Stimulated activated CD4-positive, alpha-beta T cell treated with anti-CD3 and anti-CD28 coated beads, TNF-alpha, amount 100 ng/mL, for 24 hours (primary cell): ENCODE measurements around the gene COL1A1.

Source experiments
- DNase-seq, 3 experiments: peaks; one replicate each; pipeline ENCODE4 v3.0.0-alpha.2; 2020; ENCODE audit warnings: low read depth in 3 of 3

The COL1A1 gene

GRCh38 chr17:50200457-50201275 is 765 bp downstream of the COL1A1 start:
- peak; percentile 60 to 81 (median 60) for DNase-seq

DNA sequence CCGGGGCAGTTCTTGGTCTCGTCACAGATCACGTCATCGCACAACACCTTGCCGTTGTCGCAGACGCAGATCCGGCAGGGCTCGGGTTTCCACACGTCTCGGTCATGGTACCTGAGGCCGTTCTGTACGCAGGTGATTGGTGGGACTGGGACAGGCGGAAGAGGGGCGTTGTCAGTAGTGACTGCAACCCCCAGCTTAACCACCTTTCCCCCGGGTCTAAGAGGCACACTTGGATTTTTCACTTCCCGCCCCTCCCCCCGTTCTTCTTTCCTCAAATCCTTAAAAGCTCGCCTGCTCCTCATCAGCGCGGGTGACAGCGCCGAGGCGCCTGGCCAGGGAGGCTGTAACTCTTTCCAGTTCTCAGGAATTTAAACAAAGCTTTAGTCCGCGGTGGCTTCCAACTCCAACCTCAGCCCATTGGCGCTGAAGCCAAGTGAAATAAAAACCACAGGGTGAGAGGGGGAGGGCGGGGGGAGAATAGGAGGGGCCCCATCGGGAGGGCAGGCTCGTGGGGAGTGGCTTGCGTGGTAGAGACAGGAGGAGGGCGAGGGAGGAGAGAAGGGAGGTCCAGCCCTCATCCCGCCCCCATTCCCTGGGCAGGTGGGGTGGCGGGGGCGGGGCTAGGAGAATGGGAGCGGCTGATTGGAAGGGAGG is 1.5 kb downstream of the COL1A1 start:
- DNase-seq, result peak in 2 of 3 experiments; percentile 13 to 69

DNA sequence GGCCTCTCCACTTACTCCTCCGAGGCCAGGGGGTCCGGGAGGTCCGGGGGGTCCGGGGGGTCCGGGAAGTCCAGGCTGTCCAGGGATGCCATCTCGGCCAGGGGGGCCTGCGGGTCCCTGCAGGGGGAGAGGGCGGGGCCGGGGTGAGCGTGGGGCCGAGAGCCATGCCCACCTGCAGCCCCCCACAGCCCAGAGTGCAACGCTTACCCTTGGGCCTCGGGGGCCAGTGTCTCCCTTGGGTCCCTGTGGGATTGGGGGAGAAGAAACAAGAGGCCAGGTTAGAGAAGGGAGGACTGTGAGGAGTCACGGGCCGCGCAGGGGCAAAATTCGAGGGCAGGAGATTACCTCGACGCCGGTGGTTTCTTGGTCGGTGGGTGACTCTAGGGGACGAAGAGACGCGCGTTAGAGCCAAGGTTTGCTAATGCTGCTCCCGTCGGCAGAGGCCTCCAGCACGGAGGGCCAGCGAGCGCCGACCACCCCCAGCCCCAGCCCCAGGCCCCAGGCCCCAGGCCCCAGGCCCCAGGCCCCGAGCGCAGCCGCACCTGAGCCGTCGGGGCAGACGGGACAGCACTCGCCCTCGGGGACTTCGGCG is 2.1 kb downstream of the COL1A1 start:
- no peak for DNase-seq

DNA sequence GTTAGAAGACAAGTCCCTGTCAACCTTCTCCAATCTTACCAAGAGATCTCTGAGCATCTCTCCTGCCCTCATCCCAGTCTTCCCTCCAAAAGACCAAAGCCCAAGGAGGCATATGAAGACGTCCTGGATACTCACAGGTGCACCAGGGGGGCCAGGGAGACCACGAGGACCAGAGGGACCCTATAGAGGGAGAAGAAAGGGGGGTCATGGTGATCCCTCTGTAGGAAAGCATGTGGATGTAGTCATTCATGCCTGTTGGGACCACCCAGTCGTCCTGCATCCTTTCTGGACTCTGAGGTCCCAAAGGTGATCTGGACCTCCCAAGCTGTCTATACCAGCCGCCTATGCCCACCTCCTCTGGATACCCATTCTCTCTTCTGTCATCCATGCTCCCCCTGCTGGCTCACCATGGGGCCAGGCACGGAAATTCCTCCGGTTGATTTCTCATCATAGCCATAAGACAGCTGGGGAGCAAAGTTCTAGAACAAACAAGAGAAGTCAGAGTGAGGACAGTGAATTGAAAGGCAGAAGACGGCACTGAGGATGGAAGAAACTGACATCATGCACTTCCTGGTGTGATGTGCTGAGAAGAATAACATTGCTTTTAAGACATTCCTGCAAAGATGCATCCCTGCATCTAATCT is 3.3 kb downstream of the COL1A1 start:
- peak in 2 of 3 experiments; percentile 26 to 48 for DNase-seq

DNA sequence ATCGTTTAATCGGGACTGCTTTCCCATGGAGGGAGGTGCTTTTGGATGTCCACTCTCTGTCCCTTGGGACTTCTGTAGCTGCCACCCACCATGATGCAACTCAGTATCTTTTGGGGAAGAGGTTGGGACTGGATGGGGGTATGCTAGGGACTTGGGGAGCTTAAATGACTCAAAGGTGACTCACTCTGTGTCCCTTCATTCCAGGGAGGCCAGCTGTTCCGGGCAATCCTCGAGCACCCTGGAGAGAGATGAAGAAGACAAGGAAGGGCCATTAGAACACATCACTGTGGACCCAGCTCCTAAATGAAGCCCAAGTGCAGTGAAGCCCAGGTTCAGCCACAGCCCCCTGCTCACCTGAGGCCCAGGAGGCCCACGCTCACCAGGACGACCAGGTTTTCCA is 4.6 kb downstream of the COL1A1 start:
- DNase-seq, result no peak

DNA sequence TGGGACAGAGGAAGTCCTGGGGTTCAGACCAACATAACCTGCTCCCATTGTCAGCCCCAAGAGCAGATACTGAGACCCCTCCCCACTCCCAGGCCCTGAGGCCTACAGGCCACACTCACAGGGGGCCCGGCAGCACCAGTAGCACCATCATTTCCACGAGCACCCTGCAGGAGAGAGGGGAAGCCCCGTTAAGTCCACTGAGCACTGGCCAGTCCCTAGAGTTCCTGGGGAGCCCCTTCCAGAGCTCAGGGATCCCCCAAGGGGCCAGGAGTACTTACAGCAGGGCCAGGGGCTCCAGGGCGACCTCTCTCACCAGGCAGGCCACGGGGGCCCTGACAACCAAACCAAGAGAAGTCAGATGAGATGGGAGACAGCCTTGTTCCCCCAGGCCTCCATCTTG is 5.4 kb downstream of the COL1A1 start:
- no peak for DNase-seq

DNA sequence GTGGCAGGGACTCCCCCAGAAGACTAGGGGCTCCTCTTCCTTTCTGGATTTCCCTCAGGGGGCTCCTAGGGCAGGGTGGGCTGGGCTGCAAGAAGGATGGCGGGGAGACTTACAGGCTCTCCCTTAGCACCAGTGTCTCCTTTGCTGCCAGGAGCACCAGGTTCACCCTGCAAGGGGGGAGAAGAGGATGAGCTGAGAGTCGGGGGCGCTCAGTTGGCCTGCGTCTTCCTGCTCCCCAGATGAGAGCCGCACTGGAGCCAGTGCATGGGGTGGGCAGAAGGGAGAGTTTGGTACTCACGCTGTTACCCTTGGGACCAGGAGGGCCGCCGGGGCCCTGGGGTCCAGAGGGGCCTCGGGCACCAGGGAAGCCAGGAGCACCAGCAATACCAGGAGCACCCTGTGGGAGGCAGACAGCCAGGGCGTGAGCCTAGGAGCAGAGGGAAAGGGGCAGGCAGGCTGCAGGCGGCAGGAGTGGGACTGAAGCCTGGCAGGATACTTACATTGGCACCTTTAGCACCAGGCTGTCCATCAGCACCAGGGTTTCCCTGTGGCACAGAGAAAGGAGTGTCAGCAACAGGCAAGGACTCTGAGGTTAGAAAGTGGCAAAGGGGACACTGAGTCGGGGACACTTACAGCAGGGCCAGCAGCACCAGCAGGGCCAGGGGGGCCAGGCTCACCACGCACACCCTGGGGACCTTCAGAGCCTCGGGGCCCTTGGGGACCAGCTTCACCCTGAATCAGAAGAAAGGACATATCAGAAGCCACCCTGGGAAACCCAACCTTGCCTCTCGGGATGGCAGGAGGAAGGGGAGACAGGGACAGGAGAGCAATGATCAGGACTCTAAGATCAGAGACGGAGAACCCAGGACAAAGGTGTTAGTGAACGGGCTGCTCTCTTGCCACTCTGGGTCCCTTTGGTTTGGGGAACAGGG is 6.2 kb downstream of the COL1A1 start:
- DNase-seq, result no peak

DNA sequence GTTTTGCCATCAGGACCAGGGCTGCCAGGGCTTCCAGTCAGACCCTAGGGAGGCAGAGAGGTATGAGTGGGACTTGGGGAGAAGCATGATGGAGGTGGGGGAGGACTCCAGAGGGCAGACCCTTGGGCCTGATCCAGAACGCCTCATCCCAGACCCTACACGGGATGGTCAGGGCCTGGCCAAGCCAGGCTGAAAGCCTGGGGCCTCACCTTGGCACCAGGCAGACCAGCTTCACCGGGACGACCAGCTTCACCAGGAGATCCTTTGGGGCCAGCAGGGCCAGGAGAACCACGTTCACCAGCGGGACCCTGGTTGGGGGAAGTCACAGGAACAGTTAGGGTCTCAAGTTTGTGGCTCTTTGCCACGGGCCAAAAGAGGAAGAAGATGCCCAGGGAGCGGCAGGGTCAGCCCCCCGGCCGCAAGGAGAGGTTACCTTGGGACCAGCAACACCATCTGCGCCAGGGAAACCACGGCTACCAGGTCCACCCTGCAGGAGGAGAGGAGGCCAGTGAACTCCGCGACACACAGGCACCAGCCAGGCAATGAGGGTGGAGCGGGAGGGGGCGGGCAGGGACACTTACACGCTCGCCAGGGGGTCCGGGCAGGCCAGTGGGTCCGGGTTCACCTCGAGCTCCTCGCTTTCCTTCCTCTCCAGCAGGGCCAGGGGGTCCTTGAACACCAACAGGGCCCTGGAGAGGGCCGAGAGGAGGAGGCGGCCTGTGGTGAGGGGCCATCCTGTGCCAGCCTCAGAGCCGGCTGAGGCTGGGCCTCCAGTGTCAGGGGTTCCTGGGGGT is 7.1 kb downstream of the COL1A1 start:
- DNase-seq, result no peak

DNA sequence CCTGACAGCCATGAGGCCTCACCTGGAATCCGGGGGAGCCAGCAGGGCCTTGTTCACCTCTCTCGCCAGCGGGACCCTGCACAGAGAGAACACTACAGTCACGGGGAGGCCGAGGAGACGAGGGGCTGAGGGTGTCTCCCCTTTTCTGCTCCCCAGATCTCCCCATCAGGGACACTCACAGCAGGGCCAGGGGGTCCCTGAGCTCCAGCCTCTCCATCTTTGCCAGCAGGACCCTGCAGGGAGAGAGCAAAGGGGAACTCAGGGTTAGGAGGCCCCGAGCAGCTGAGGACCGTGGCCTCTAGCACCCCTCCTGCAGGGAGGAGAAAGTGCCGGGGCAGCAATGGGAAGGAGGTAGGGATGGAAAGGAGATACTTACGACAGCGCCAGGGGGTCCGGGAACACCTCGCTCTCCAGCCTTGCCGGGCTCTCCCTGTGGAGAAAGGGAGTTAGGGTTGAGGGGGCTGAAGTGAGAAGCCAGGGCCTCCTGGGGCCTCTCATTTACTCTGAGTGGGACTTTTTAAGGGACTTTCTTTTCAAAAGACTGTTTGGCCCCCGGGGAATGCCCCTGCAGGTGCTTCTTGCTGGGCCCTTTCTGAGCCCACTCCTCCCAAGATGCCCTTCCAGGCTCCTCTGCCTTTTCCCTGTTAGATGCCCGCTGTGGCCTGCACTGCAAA is 8.7 kb downstream of the COL1A1 start:
- DNase-seq, result no peak

DNA sequence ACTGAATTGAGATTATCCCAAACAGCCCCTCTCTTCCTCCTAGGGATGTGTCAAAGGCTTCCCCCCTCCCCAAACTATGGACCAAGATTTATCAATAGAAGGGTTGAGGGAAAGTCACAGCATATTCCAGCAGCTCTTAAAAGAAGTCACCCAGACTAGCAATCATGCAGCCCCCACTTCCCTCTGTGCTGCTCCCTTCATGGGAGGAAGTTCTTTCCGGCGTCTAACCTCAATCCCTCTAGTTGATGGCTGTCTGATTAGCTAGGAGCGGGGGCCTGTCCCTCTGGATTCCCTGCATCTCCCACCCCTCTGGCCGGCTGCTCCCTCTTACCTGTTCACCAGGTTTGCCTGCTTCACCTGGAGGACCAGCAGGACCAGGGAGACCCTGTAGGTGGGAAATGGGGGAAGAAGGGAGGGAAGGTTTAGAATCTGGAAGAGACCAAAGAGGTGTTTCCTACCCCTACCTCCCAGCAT is 9.2 kb downstream of the COL1A1 start:
- no peak for DNase-seq

GRCh38 chr17:50191359-50192143 is 9.9 kb downstream of the COL1A1 start:
- DNase-seq, result no peak

- DNase-seq, result no peak
Observed at GRCh38 chr17:50190603-50191358, 10.7 kb downstream of the COL1A1 start.

GRCh38 chr17:50190293-50190602 is 11.2 kb downstream of the COL1A1 start:
- DNase-seq, result no peak

DNA sequence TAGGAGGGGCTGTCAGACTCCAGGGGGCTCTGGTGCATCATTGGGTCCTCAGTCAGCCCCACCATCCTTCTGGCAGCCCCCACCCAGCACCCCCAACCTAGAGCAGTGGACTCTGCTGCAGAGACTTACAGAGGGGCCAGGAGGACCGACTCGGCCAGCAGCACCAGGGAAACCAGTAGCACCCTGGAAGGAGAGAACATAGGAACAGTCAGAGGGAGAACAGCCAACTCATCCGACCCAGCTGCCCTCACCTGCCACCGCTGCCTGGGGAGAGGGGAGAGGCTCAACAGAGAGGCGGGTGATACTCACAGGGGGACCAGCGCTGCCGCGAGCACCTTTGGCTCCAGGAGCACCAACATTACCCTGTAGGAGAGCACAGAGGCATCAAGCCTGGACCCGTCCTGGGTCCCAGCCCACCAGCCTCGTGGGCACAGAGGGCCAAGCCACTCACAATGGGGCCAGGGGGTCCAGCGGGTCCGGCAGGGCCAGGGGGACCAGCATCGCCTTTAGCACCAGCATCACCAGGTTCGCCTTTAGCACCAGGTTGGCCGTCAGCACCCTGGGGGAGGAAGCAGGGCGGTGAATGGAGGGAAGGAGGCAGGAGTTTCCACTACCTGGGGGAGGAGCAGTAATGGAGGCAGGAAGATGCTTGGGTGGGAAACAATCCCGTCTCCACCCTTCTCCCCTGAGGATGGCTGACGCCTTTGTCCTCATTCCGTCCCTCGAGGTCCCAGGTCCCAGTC is 11.7 kb downstream of the COL1A1 start:
- no peak for DNase-seq

GRCh38 chr17:50188921-50189549 is 12.4 kb downstream of the COL1A1 start:
- DNase-seq, result no peak

DNA sequence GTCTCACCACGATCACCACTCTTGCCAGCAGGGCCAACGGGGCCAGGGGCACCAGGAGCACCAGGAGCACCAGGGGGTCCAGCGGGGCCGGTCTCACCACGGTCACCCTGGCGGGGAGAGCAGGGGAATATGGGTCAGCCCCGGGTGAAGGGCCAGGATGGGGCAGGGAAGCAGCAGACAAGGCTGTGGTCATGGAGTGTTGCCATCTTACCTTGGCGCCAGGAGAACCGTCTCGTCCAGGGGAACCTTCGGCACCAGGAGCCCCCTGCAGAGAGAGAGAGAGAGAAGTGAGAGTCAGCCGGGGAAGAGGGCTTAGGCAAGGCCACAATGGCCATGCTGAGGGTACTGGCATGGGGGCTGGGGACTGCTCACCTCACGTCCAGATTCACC is 12.9 kb downstream of the COL1A1 start:
- DNase-seq, result no peak
